HL-60/S4 (cell line): ENCODE measurements around the gene SMURF1.

ENCODE experiments used
- in situ Hi-C: fragments of 300-500 bp; cut with MboI; formaldehyde crosslinking; loops from 2 replicates; pipeline ENCODE4 v1.14.3; 2022; ENCODE audit warnings: low sequenced_read_pairs

Gene SMURF1

DNA sequence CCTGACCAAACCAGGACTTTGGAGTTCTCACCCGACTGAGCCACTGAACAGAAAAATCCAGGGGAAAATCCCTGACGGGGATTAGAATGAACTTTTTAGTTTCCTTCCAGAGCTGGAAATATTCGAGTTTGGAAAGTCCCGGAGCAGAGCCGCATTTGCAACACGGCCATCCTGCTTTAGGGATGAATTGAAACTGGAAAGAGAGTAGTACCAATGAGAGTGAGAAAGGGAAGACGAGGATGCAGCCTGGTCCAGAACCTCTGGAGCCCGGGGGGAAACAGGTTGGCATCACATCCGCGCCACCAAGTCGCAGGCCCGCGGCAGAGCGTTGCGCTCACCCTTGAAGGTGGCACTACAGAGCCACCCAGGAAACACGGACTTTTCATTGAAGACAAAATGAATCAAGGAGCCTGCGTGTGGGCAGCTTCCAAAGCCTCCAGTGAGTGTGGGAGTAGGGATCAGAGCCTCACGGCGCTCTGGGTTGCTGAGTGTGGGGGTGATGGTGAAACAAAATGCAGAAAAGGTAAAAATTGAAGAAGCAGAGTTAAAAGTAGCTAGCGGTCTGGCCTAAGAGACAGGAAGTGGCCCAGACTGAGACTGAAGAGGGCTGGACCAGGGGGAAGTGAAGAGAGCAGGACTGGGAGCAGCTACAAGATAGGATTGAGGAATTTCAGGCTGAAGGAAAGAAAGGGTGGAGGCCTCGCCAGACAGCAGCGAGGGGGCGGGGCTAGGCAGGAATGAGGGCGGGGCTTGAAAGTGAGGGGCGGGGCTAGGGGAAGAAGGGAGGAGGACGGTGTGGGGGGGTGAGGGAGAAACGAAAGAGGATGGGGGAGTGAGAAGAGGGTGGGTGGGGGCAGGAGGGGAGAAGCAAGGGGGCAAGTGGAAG lies 1.8 kb downstream of the SMURF1 start:
- in situ Hi-C loops, result no loop called here

DNA sequence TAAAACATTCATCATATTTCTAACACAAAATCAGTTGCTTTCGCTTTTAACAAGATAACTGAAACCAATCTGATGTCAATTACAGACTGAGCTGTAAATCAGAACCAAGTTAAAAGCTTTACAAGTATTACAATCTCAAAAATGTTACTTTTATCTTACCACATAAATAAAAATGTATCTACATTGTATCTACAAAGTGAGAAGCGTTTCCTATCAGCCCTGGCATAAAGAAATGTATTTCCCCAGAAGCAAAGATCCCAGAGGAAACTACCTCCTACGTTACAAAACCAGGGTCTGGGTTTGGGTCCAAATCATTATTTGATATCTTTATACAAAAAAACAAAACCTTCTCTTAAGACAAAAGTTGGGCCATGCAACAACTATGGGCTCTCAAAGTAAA lies 2.6 kb downstream of the SMURF1 start:
- in situ Hi-C loops, result no loop called here

DNA sequence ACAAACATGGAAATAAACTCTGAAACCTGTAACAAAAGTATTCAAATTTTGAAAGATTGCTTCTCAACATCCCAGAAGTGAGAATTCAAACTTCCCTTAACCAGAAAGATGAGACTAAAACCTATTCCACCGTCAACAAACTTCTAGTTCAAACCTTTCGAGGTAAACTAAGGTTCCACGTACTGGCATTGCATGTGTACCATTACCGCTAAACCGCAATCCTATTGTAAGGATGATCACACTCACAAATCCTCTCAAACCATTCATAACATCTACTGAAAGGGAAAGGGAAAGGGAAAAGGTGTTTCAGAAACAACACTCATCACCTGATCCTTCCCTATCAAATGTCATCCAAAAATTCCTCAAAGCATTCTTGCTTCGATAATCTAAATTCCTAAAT lies 3.1 kb downstream of the SMURF1 start:
- in situ Hi-C loops, result no loop called here

DNA sequence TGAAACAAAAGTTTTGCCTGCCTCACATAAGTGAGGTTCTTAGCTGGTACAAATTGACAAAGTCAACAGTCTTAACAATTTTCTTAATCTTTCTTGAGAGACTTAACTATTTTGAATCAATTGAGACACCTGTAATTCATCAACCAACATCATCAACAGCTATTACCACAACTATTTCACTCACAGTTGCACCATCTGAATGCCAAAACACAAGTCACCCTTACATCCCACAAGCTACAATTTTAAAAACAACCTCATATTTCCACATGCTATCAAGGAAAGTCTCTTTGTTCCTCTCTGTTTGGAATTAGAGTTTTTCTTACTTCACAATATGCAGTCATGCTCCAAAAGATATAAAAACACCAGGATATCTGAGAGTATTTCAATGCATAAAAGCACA lies 4.9 kb downstream of the SMURF1 start:
- in situ Hi-C loops, result no loop called here

DNA sequence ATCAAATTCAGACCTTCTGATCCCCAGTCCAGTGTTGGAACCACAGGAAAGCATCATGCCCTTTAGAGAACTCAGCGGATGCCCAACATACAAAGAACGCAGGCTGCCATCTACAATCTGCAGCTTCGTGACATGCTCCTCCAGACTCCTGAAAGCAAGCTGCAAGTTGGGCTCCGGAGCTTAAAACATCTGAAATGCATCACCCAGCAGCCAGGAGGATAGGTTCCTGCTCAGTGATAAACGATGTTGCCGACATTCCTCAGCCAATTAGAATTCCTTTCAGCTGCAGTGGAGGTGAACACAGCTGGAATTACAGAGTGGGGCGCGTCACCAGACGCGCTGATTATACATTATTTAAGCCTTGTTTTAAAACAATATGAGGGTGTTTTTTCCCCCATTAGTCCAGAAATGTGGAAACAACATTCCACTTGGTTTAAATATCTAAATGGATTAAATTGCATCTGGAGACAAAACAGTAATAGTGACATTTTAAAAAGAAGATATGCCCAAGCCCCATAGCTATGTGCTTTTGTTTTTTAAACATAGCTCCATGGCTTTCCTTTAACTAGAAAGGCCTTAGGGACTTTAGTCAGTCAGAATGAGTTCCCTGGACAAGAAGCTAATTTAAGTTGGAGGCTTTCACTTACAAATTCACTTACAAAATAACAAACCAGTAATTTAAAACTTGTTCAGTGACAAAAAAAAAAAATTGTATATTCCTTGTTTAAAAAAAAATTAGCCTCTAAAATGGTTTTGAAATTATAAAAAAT lies 6.3 kb downstream of the SMURF1 start:
- in situ Hi-C loops, result no loop called here

DNA sequence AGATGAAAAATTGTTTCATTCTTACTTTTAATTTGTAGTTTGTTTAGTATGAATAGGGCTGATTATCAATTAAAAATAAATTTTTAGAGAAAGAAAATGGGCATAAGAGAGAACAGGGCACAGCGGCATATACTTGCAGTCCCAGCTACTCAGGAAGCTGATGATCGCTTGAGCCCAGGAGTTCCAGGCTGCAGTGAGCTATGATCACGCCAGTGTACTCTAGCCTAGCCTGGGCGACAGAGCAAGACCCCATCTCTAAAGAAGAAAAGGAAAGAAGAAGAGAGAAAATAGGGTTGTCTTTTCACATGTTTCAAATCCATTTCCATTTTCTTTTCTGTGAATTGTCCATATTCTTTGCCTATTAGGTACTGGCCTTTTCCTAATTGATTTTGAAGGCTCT lies 8.0 kb downstream of the SMURF1 start:
- in situ Hi-C loops, result no loop called here

GRCh38 chr7:99133766-99134564 lies 9.9 kb downstream of the SMURF1 start:
- in situ Hi-C loops, result no loop called here

DNA sequence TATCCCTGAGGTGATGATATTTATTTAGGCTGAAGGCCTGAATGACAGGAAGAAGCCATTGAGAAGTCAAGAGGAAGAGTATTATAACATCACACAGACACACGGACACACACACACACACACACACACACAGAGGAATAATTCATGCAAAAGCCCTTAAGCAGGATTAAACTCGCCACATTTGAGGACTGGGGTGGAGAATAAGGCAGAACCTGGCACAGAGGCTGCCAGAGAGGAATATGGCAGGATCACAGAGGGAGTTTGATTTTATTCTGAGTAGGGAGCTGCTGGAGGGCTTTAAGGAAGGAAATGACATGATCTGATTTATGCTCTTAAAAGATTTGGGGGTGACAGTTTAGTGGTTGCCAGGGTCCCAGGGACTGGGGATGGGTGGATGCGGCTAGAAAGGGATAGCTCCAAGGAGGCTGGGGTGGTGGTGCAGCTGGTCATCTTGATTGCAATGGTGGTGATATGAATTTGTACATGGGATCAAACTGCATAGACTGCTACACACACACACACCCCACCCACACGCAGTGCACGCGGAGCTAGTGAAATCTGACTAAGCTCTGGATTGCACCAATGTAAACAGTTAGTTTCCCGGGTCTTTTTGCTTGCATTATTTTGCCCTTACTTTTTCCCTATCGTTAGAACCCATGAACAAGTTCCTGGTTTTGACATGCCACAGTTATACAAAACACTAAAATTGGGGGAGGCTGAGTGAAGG lies 11.2 kb downstream of the SMURF1 start:
- in situ Hi-C loops, result no loop called here

- in situ Hi-C loops, result no loop called here
Measured at GRCh38 chr7:99131290-99131689, 12.6 kb downstream of the SMURF1 start.

- in situ Hi-C loops, result no loop called here
Measured at GRCh38 chr7:99129536-99129935, 14.4 kb downstream of the SMURF1 start.

GRCh38 chr7:99129001-99129400 lies 14.9 kb downstream of the SMURF1 start:
- in situ Hi-C loops, result no loop called here

DNA sequence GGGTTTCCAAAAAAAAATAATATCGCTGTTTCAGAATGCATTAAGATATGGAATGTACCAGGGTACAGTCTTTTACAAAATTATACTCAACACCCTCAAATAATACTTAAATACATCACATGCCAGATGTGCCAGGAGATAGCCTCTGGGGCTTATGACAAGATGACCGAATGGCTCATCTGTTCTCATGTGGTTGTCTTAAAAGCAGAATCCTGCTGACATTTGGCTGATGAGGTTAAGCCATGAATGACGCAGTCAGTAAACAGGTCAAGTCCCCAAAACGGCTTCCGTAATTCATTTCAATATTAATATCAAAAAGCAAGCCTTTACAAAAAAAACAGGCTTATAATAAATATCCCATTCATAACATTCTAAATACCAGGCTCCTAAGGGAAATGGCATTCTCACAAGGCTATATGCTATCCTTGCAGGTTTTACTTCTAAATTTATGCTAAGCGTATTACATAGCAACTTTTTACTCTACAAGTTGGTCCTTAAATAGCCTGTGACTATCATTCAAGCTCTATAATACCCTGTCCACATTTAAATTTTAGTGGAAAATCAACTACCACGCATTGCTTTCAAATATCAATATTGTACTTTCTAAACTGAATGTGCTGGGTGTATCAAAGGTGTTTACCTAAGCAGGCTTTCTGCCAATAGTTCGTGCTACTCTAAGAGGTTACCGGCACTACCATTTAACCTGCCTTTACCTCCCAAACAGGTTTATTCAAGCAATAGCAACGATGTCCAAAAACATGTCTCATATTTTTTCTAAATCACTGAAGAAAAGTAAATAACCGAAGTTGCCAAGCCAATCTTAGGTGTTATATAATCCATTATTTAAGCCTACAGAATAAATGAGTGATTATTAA lies 15.6 kb downstream of the SMURF1 start:
- in situ Hi-C loops, result no loop called here

GRCh38 chr7:99127636-99128035 lies 16.3 kb downstream of the SMURF1 start:
- in situ Hi-C loops, result no loop called here

DNA sequence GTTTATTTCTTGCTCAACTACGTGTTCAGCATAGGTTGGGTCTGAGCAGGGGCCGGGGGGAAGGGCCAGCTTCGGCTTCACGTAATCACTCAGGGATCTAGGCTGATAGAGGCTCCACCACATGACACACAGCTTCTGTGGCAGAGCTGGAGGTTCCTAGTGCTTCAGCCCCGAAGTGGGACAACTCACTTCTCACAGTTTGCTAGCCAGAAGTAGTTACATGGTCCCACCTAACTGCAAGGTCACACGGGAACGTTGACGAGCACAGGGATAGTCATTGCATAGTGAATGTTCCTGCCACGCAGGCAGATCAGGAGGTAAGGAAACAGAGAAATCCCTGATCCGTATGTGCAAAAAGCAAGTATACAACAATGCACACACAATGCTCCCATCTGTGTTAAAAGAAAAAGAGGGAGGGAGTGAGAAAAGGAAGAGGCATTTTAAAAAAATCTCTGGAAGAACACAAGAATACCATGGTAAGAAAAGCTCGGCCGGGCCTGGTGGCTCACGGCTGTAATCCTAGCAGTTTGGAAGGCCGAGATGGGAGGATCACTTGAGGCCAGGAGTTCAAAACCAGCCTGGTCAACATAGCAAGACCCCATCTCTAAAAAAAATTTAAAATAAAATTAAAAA lies 16.9 kb downstream of the SMURF1 start:
- in situ Hi-C loops, result no loop called here

DNA sequence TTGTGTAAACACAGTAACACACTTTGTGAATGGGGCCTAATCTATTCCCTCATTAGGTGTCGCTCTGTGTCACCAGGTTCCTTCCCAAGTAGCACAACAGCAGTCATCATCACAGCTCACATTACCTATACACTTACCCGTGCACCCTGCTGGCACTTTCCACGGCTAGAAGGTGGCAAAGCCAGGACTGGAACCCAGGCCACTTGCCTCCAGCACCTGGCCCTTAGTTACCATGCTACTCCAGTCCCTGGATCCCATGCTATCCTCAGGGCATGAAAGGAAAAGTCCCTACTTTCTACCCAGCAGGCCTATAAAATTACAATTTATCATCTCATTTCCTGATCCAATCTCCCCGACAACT lies 18.4 kb downstream of the SMURF1 start:
- in situ Hi-C loops, result no loop called here

- in situ Hi-C loops, result no loop called here
Measured at GRCh38 chr7:99124751-99125504, 19.0 kb downstream of the SMURF1 start.

GRCh38 chr7:99124236-99124635 lies 19.7 kb downstream of the SMURF1 start:
- in situ Hi-C loops, result no loop called here

- in situ Hi-C loops, result no loop called here
Measured at GRCh38 chr7:99123571-99124033, 20.3 kb downstream of the SMURF1 start.

GRCh38 chr7:99122762-99123161 lies 21.1 kb downstream of the SMURF1 start:
- in situ Hi-C loops, result no loop called here
